SHP77 (cell line): ENCODE measurements around the gene ZCCHC9.
"Not testable (repeated sequence)": the region's sequence is repeated elsewhere in the genome, so short reads cannot be mapped to it uniquely, and the experiment has no call there.

Experiments
- DNase-seq, 2 experiments: peaks; one replicate each; lab custom pipeline; 2025; lab: John Stamatoyannopoulos, UW

The ZCCHC9 gene

GRCh38 chr5:81301271-81302015 is at the start of gene ZCCHC9:
Gene ZCCHC9 (plus strand): TSS chr5:81301587. CDS start chr5:81304758, 3,171 bp downstream.
- peak; percentile 81 to 94 for DNase-seq

DNA sequence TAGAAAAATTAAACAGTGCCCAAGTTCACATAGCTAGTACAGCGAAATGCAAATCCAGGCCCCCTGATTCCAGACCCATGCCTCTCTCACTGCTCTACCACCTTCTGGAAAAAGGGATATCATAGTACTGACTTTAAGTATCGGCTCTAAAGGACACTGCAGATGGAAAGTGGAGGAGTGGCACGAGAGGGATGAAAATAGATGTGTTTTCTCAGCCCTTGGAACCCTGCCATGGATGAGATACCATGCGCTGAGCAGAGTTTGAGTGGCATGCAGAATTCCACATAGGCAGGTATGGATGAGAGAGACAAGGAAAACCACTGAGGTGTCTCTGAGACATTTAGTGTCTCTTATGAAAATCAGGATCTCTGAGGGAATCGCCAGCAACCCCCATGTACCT is 49.5 kb upstream of the ZCCHC9 start:
- DNase-seq: no peak

- DNase-seq: no peak
Measured at GRCh38 chr5:81252904-81253303, 48.5 kb upstream of the ZCCHC9 start.

DNA sequence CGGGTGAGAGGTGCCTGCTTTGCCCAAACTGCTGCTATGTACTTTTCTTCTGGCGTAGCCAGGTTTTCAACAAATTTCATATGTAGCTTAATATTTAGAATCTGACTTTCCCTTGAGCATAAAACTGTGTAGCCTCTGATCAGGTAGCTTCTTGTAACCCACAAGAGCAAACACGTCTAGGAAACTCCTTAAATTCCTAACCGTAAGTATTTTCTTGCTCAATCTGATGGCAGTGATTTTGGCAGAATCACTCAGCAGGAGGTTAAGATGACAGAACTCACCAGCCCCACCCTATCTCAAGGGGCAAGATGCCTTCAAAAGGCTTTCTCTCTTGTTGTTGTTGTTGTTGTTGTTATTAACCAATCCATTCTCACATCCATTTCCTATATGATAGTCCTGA is 47.5 kb upstream of the ZCCHC9 start:
- DNase-seq: no peak

DNA sequence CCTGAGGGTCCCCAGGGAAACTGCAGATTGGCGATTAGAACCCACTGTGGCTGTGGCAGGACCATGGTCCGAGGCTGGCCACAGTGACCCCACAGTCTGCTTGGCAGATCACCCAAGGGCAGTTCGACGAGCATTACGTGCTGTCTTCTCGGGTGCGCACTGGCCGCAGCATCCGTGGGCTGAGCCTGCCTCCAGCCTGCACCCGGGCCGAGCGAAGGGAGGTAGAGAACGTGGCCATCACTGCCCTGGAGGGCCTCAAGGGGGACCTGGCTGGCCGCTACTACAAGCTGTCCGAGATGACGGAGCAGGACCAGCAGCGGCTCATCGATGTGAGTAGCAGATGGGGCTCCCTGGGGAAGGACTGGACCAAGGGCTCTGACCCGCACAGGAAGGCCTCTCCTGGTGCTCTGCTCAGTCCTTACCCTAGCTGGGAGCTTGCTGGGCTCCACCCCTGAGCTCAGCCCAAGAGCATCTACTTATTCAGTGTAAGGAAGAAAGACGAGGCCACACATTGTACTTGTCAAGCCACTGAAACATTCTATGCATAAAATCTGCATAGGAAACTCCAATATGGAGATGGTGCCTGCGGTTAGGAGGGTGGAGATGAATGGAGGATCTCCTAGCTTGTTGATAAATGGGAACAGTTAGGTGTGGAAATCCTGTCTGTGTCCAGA is 46.4 kb upstream of the ZCCHC9 start:
- DNase-seq: no peak

GRCh38 chr5:81256766-81257165 is 44.6 kb upstream of the ZCCHC9 start:
- no peak for DNase-seq

DNA sequence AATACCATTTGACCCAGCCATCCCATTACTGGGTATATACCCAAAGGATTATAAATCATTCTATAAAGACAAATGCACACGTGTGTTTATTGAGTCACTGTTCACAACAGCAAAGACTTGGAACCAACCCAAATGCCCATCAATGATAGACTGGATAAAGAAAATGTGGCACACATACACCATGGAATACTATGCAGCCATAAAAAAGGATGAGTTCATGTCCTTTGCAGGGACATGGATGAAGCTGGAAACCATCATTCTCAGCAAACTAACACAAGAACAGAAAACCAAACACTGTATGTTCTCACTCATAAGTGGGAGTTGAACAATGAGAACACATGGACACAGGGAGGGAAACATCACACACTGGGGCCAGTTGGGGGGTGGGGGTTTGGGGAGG is 38.6 kb upstream of the ZCCHC9 start:
- not testable (repeated sequence) for DNase-seq

DNA sequence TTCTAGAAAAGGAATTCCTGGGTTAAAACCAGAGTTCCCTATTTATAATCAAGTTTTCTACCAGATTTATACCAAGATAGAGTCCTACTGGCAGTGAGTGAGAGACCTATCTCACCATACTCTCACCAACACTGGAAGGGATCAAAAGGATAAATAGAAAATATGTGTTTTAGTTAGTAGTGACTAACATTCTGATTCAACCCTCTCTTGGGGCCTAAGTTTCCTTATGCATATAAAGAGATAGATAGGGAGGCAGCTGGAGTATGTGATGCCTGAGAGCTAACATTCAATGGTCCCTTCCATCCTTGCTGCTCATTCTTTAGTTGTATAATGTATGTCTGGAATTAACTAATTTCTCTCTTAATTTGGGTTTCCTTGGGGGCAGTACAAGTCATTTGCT is 36.3 kb upstream of the ZCCHC9 start:
- DNase-seq: no peak

DNA sequence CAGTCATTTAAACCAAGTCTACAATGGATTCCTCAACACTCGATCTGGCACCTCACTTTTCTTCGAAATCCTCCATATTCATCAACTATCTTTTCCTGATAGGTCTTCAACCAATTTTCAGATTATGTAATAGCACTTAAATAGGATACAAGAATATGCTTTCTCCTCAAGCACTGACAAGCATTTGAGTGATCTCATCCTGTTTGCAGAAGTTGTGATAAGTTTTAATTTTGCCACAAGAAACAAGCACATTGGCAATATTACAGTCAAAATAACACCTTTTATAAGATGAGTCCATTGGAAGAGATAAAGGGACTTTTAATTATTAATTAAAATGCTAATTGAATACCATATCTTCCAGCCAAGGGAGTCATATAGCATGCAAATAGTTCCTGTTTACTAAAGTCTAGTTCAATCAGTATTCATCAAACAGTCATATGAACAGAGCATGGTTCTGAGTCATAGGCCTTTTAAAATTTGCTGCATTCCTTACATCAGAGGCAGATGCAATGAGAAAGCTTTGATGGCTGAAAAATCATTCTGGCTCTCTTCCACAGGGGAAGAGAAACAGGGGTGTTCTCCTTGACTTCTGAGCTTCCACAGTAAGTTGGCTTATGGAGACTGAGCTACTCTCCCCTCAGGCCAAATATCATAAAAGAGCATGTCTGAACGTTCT is 32.7 kb upstream of the ZCCHC9 start:
- no peak for DNase-seq

- peak; percentile 55 to 59 for DNase-seq
Measured at GRCh38 chr5:81269751-81270393, 31.5 kb upstream of the ZCCHC9 start.

DNA sequence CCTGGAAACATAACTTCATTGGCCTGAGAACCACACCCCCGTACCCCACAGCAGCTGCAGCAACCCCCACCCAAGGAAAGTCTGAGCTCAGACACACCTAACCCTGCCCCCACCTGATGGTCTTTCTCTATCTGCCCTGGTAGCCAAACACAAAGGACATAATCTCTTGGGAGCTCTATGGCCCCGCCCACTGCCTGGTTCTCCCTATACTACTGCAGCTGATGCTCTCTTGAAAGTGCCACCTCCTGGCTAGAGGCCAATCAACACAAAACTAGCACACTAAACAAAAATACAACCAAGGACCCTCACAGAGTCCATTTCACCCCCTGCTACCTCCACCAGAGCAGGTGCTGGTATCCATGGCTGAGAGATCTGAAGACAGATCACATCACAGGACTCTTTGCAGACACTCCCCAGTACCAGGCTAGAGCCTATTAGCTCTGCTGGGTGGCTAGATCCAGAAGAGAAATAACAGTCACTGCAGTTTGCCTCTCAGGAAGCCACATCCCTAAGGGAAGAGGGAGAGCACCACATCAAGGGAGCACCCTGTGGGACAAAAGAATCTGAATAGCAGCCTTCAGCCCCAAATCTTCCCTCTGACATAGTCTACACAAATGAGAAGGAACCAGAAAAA is 30.9 kb upstream of the ZCCHC9 start:
- peak; percentile 80 to 85 for DNase-seq

GRCh38 chr5:81283976-81284375 is 17.4 kb upstream of the ZCCHC9 start:
- no peak for DNase-seq

DNA sequence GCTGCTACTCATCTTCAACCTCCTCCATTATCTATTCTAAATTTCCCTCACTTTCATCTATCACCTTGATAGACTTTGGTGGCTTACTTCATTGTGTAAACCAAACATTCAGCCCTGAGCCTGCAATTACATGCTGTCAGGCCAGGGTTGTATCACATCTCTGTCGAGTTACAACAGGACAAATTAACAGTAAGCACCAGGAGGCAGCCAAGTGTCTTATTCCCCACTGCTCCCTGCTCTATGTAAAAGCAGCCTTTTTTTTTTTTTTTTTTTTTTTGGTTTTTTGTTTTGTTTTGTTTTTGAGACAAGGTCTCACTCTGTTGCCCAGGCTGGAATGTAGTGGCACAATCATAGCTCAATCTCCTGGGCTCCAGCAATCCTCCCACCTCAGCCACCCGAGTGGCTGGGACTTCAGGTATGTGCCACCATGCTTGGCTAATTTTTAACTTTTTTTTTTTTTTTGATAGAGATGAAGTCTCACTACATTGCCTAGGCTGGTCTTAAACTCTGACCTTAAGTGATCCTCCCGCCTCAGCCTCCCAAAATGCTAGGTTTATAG is 15.2 kb upstream of the ZCCHC9 start:
- no peak for DNase-seq

DNA sequence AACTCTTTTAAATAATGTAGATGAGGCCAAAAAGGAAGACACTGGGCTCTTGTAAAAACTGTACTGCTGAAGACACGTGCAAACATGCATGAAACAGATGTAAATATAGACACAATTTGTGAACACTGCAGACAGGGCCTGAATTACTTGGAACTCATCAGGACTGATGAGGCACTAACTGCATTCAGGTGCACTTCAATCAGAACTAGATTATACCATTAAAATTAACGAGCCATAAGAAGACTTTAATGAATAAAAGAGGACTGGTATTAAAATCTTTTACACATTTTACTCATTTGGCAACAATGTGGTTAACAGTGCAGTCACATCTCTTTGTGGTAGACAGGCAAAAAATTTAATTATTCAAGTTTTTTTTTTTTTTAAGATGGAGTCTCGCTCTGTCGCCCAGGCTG is 13.4 kb upstream of the ZCCHC9 start:
- no peak for DNase-seq

GRCh38 chr5:81290146-81290545 is 11.2 kb upstream of the ZCCHC9 start:
- no peak for DNase-seq

- no peak for DNase-seq
Measured at GRCh38 chr5:81292130-81292529, 9.3 kb upstream of the ZCCHC9 start.

- DNase-seq: not testable (repeated sequence)
Measured at GRCh38 chr5:81294021-81294420, 7.4 kb upstream of the ZCCHC9 start.

DNA sequence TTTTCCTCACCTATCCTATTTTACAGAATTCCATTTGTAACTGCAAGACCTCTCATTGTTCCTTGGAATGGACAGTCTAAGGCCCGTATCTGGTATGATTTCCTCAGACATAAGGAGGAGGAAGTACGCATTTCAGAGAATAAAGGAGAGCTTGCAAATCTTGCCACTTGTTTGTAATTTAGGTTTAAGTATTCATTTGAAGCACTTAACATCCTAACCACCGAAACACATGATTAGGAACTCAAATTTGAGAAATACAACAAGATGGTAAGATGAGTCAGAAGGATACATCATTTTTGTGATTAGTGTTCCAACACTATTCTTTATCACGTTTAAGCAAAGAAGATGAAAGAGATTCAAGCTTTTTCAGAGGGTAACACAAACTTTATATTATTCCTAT is 3.9 kb upstream of the ZCCHC9 start:
- DNase-seq: no peak

- DNase-seq: no peak
Measured at GRCh38 chr5:81300921-81301270, 491 bp upstream of the ZCCHC9 start.

GRCh38 chr5:81302596-81302995 is 1.2 kb downstream of the ZCCHC9 start:
- no peak for DNase-seq

DNA sequence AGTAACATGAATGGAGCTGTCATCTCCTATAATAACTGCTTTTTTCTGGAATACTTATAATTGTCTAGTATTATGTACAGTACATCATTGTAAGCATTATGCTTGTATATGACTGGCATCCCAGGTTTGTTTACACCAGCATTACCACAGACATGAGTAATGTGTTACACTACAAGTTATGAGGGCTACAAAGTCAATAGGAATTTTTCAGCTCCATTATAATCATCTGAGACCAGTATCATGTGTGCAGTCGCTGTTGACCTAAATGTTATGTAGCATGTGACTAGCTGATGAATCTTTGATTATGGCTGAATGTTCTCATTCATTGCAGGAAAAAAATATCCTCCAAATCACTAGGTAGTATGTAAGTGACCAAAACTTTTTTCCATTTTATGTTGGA is 2.2 kb downstream of the ZCCHC9 start:
- DNase-seq: no peak

- DNase-seq: no peak
Measured at GRCh38 chr5:81305785-81306184, 4.4 kb downstream of the ZCCHC9 start.
